ENCODE measurements around the gene TBC1D10A.

Gene TBC1D10A

DNA sequence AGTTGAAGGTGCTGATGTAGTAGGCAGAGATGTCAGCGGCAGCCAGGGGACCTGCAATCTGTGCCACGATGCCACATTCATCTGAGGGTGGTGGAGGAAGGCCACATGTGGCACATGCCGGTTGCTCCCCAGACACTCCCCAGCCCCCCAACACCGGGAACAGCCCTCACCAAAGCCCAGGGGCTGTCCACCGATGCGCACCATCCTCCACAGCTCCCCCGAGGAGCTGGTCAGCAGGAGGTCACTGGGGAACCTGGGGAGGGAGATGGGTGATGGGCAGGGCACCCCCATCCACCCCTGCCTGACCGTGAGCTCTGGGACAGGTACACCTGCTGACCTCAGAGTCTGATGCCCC lies 40.9 kb downstream of the TBC1D10A start:
- no peak overlapping the region for H3K4me2 ChIP-seq (ENCODE audit: low read length)
- H3K27me3 ChIP-seq (ENCODE audit: insufficient read depth, low read length): no peaks in the 10 kb centered on the region
- no peak overlapping the region for H4K8ac ChIP-seq (ENCODE audit: low read depth, low read length)
- no peak overlapping the region for H2BK5ac ChIP-seq (ENCODE audit: low read depth, low read length, poor library complexity)
- peaks cover 33 to 37% of the 10 kb centered on the region in 2 experiments for H3K36me3 ChIP-seq (ENCODE audit: control insufficient read depth in 1 of 2, insufficient read depth in 2 of 2, low read length in 2 of 2)
- no peak overlapping the region for H4K91ac ChIP-seq (ENCODE audit: low read depth, low read length)
- H4K12ac ChIP-seq (ENCODE audit: low read depth, low read length): no peak overlapping the region
- no CpG with 5 or more reads among the region's 8 CpGs for WGBS (ENCODE audit: extremely low coverage, insufficient coverage, insufficient read length)
- no peak overlapping the region for H3K4me3 ChIP-seq (ENCODE audit: low read depth, low read length)
- no peak overlapping the region for H3K9ac ChIP-seq (ENCODE audit: low read length)
- peaks cover 10% of the 10 kb centered on the region for H3K79me1 ChIP-seq (ENCODE audit: low read length)
- H3K4ac ChIP-seq (ENCODE audit: low read depth, low read length): no peak overlapping the region
- no peak overlapping the region for H2AK5ac ChIP-seq (ENCODE audit: low read length)
- DNase-seq: no peak
- no peak overlapping the region for H2AFZ ChIP-seq (ENCODE audit: insufficient read depth, low read length, poor library complexity)
- H3K14ac ChIP-seq (ENCODE audit: low read length): no peak overlapping the region
- H3K9me3 ChIP-seq (ENCODE audit: insufficient read depth, low read depth, low read length): peaks cover 5% of the 10 kb centered on the region
- no peak overlapping the region for H3K18ac ChIP-seq (ENCODE audit: low read length)
- H2BK120ac ChIP-seq (ENCODE audit: insufficient read depth, low read length, poor library complexity): no peak overlapping the region
- H2BK12ac ChIP-seq (ENCODE audit: low read length): no peak overlapping the region
- peaks cover 6% of the 10 kb centered on the region for H3K79me2 ChIP-seq (ENCODE audit: control insufficient read depth, insufficient read depth, low read length, poor library complexity)
- H3K27ac ChIP-seq (ENCODE audit: low read depth, low read length): no peak overlapping the region
- H3K23ac ChIP-seq (ENCODE audit: low read length): no peak overlapping the region
- H3K4me1 ChIP-seq (ENCODE audit: control insufficient read depth in 1 of 2, insufficient read depth in 2 of 2, low read length in 2 of 2): peaks cover 14 to 20% of the 10 kb centered on the region in 2 experiments

DNA sequence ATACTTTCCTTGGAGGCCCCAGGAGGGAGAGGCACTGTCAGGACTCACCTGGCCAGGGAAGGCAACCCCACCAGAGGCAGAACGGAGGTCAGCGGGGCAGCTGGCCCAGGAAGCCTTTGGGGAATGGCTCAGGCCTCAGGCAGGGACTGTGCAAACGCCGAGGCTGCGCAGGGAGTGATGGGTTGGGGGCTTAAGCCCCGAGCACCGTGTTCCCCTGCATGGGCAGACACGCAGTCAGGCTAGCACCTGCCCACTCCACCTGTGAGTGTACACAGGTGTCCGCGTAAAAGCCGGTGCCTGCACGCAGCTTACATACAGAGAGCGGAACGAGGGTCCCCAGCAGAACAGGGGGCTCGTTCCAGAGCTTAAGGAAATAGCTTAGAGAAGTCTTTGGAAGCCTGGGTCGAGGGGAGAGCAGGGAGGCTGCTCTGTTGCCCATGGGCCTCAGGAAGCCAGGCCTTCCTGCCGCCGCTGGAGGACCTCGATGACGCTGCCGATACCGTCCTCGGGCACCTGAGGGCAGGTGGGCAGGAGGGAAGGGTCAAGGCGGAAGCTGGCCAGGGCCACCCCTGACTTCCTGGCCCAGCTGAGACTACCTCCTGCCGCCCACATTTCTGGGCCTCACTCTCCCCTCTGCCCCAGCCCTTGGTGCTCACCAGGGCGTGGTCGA lies 41.4 kb downstream of the TBC1D10A start:
- H3K79me2 ChIP-seq (ENCODE audit: control insufficient read depth, insufficient read depth, low read length, poor library complexity): peaks cover 6% of the 10 kb centered on the region
- H3K9me3 ChIP-seq (ENCODE audit: insufficient read depth, low read depth, low read length): peaks cover 5% of the 10 kb centered on the region
- H3K27ac ChIP-seq (ENCODE audit: low read depth, low read length): no peak overlapping the region
- no peak overlapping the region for H4K8ac ChIP-seq (ENCODE audit: low read depth, low read length)
- no peak overlapping the region for H2BK12ac ChIP-seq (ENCODE audit: low read length)
- no peak overlapping the region for H2AFZ ChIP-seq (ENCODE audit: insufficient read depth, low read length, poor library complexity)
- no peaks in the 10 kb centered on the region for H3K27me3 ChIP-seq (ENCODE audit: insufficient read depth, low read length)
- no peak overlapping the region for H4K12ac ChIP-seq (ENCODE audit: low read depth, low read length)
- no peak overlapping the region for H2BK120ac ChIP-seq (ENCODE audit: insufficient read depth, low read length, poor library complexity)
- no peak overlapping the region for H2BK5ac ChIP-seq (ENCODE audit: low read depth, low read length, poor library complexity)
- peaks cover 10% of the 10 kb centered on the region for H3K79me1 ChIP-seq (ENCODE audit: low read length)
- H3K14ac ChIP-seq (ENCODE audit: low read length): no peak overlapping the region
- no peak overlapping the region for H2AK5ac ChIP-seq (ENCODE audit: low read length)
- no CpG with 5 or more reads among the region's 27 CpGs for WGBS (ENCODE audit: extremely low coverage, insufficient coverage, insufficient read length)
- H3K4me1 ChIP-seq (ENCODE audit: control insufficient read depth in 1 of 2, insufficient read depth in 2 of 2, low read length in 2 of 2): peaks cover 9 to 15% of the 10 kb centered on the region in 2 experiments
- no peak overlapping the region for H4K91ac ChIP-seq (ENCODE audit: low read depth, low read length)
- H3K4me2 ChIP-seq (ENCODE audit: low read length): no peak overlapping the region
- no peak overlapping the region for H3K9ac ChIP-seq (ENCODE audit: low read length)
- no peak overlapping the region for H3K18ac ChIP-seq (ENCODE audit: low read length)
- H3K4ac ChIP-seq (ENCODE audit: low read depth, low read length): no peak overlapping the region
- DNase-seq: no peak
- peaks cover 33 to 37% of the 10 kb centered on the region in 2 experiments for H3K36me3 ChIP-seq (ENCODE audit: control insufficient read depth in 1 of 2, insufficient read depth in 2 of 2, low read length in 2 of 2)
- H3K23ac ChIP-seq (ENCODE audit: low read length): no peak overlapping the region
- H3K4me3 ChIP-seq (ENCODE audit: low read depth, low read length): no peak overlapping the region

DNA sequence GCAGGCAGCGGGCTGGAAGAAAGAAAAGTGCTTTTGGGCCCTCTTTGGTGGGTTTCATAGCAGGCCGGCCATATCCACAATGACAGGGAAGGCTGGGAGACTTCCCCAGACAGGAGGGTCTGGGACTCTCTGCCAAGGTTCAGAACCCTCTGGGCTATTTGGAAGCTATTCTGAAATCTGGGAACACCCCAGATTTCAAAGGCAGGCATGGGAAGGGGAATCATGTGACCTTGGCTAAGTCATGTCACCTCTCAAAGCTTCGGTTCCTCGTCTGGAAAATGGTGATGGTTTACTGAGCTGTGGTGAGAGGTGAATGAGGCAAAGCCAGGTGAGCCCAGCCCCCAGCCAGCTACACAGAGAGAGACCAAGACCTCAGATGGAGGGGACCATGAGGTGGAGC lies 42.1 kb downstream of the TBC1D10A start:
- Histone ChIP-seq H3K36me3 (ENCODE audit: control insufficient read depth in 1 of 2, insufficient read depth in 2 of 2, low read length in 2 of 2) (peaks cover 33 to 37% of the 10 kb centered on the region in 2 experiments), H2AK5ac (ENCODE audit: low read length) (no peak overlapping the region), H3K27ac (ENCODE audit: low read depth, low read length) (no peak overlapping the region), H3K18ac (ENCODE audit: low read length) (no peak overlapping the region), H3K4me1 (ENCODE audit: control insufficient read depth in 1 of 2, insufficient read depth in 2 of 2, low read length in 2 of 2) (peaks cover 4 to 9% of the 10 kb centered on the region in 2 experiments), H3K9ac (ENCODE audit: low read length) (no peak overlapping the region), H4K8ac (ENCODE audit: low read depth, low read length) (no peak overlapping the region), H2BK12ac (ENCODE audit: low read length) (no peak overlapping the region), H4K91ac (ENCODE audit: low read depth, low read length) (no peak overlapping the region), H4K12ac (ENCODE audit: low read depth, low read length) (no peak overlapping the region), H3K27me3 (ENCODE audit: insufficient read depth, low read length) (no peaks in the 10 kb centered on the region), H3K14ac (ENCODE audit: low read length) (no peak overlapping the region), H3K79me1 (ENCODE audit: low read length) (peaks cover 10% of the 10 kb centered on the region), H3K4me2 (ENCODE audit: low read length) (no peak overlapping the region), H3K79me2 (ENCODE audit: control insufficient read depth, insufficient read depth, low read length, poor library complexity) (peaks cover 6% of the 10 kb centered on the region), H2AFZ (ENCODE audit: insufficient read depth, low read length, poor library complexity) (no peak overlapping the region), H2BK120ac (ENCODE audit: insufficient read depth, low read length, poor library complexity) (no peak overlapping the region), H3K9me3 (ENCODE audit: insufficient read depth, low read depth, low read length) (peaks cover 5% of the 10 kb centered on the region), H3K23ac (ENCODE audit: low read length) (no peak overlapping the region), H3K4ac (ENCODE audit: low read depth, low read length) (no peak overlapping the region), H2BK5ac (ENCODE audit: low read depth, low read length, poor library complexity) (no peak overlapping the region), H3K4me3 (ENCODE audit: low read depth, low read length) (no peak overlapping the region)
- no peak for DNase-seq
- WGBS (ENCODE audit: extremely low coverage, insufficient coverage, insufficient read length): no CpG with 5 or more reads among the region's 4 CpGs

DNA sequence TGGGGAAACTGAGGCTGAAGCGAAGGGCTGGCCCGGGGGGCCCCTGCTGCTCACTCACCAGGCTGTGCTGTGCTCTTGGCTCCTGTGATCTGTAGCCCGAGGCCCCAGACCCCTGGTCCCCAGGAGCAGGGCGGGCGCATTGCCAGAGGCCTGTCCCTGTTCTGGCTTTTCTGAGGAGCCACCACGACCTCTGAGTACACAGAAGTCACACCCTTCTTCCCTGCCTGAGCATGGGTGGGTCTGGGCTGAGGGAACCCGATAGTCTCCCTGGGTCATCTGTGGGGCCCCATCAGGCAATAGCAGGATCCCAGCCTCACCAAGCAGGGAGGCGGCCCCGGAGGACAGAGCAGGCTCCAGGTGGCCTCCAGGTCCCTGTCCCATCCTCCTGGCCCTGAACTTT lies 42.6 kb downstream of the TBC1D10A start:
- Histone ChIP-seq H3K4me3 (ENCODE audit: low read depth, low read length) (no peak overlapping the region), H3K4me1 (ENCODE audit: control insufficient read depth in 1 of 2, insufficient read depth in 2 of 2, low read length in 2 of 2) (peaks cover 4 to 9% of the 10 kb centered on the region in 2 experiments), H2BK5ac (ENCODE audit: low read depth, low read length, poor library complexity) (no peak overlapping the region), H2BK12ac (ENCODE audit: low read length) (no peak overlapping the region), H3K23ac (ENCODE audit: low read length) (no peak overlapping the region), H2BK120ac (ENCODE audit: insufficient read depth, low read length, poor library complexity) (no peak overlapping the region), H3K4ac (ENCODE audit: low read depth, low read length) (no peak overlapping the region), H4K8ac (ENCODE audit: low read depth, low read length) (no peak overlapping the region), H3K4me2 (ENCODE audit: low read length) (no peak overlapping the region), H3K14ac (ENCODE audit: low read length) (no peak overlapping the region), H3K79me2 (ENCODE audit: control insufficient read depth, insufficient read depth, low read length, poor library complexity) (peaks cover 5% of the 10 kb centered on the region), H2AK5ac (ENCODE audit: low read length) (no peak overlapping the region), H3K27me3 (ENCODE audit: insufficient read depth, low read length) (no peaks in the 10 kb centered on the region), H3K36me3 (ENCODE audit: control insufficient read depth in 1 of 2, insufficient read depth in 2 of 2, low read length in 2 of 2) (peaks cover 33 to 37% of the 10 kb centered on the region in 2 experiments), H4K12ac (ENCODE audit: low read depth, low read length) (no peak overlapping the region), H3K79me1 (ENCODE audit: low read length) (peaks cover 10% of the 10 kb centered on the region), H4K91ac (ENCODE audit: low read depth, low read length) (no peak overlapping the region), H2AFZ (ENCODE audit: insufficient read depth, low read length, poor library complexity) (no peak overlapping the region), H3K27ac (ENCODE audit: low read depth, low read length) (no peak overlapping the region), H3K9ac (ENCODE audit: low read length) (no peak overlapping the region), H3K9me3 (ENCODE audit: insufficient read depth, low read depth, low read length) (peaks cover 5% of the 10 kb centered on the region), H3K18ac (ENCODE audit: low read length) (no peak overlapping the region)
- WGBS (ENCODE audit: extremely low coverage, insufficient coverage, insufficient read length): no CpG with 5 or more reads among the region's 9 CpGs
- DNase-seq: no peak

All from trophoblast cell (in vitro differentiated cells and primary cell).